Ishikawa (cell line): ENCODE measurements around the gene PVRIG.

Source experiments
- CEBPB ChIP-seq: IDR thresholded peaks from 2 replicates; pipeline ENCODE4 v1.6.1; 2012
- CREB1 ChIP-seq: IDR thresholded peaks from 2 replicates; pipeline ENCODE4 v1.6.1; 2012; ENCODE audit warnings: low read depth
- EGR1 ChIP-seq: IDR thresholded peaks from 2 replicates; pipeline ENCODE4 v1.6.1; 2012
- EP300 ChIP-seq: IDR thresholded peaks from 2 replicates; pipeline ENCODE4 v1.6.1; 2012; ENCODE audit warnings: borderline replicate concordance
- FOXM1 ChIP-seq: IDR thresholded peaks from 2 replicates; pipeline ENCODE4 v1.6.1; 2012; ENCODE audit warnings: low read depth, borderline replicate concordance
- NFIC ChIP-seq: IDR thresholded peaks from 2 replicates; pipeline ENCODE4 v1.6.1; 2012
- RAD21 ChIP-seq: IDR thresholded peaks from 2 replicates; pipeline ENCODE4 v1.6.1; 2012; ENCODE audit warnings: low read depth
- TAF1 ChIP-seq: IDR thresholded peaks from 2 replicates; pipeline ENCODE4 v1.6.1; 2012; ENCODE audit warnings: low read depth, mild to moderate bottlenecking
- TCF12 ChIP-seq: IDR thresholded peaks from 2 replicates; pipeline ENCODE4 v1.6.1; 2012; ENCODE audit warnings: low read depth
- TEAD4 ChIP-seq: IDR thresholded peaks from 2 replicates; pipeline ENCODE4 v1.6.1; 2012
- YY1 ChIP-seq: IDR thresholded peaks from 2 replicates; pipeline ENCODE4 v1.6.1; 2012; ENCODE audit warnings: low read depth
- ZBTB7A ChIP-seq: IDR thresholded peaks from 2 replicates; pipeline ENCODE4 v1.6.1; 2012; ENCODE audit warnings: low read depth
- TF ChIP-seq, protein P1 (sequence below): IDR thresholded peaks from 2 replicates; pipeline ENCODE4 v1.6.1; 2012
- TF ChIP-seq, protein P2 (sequence below): IDR thresholded peaks from 2 replicates; pipeline ENCODE4 v1.6.1; 2012
- TF ChIP-seq, protein P3 (sequence below): IDR thresholded peaks from 2 replicates; pipeline ENCODE4 v1.6.1; 2012; ENCODE audit warnings: low read depth, mild to moderate bottlenecking

PVRIG gene

DNA sequence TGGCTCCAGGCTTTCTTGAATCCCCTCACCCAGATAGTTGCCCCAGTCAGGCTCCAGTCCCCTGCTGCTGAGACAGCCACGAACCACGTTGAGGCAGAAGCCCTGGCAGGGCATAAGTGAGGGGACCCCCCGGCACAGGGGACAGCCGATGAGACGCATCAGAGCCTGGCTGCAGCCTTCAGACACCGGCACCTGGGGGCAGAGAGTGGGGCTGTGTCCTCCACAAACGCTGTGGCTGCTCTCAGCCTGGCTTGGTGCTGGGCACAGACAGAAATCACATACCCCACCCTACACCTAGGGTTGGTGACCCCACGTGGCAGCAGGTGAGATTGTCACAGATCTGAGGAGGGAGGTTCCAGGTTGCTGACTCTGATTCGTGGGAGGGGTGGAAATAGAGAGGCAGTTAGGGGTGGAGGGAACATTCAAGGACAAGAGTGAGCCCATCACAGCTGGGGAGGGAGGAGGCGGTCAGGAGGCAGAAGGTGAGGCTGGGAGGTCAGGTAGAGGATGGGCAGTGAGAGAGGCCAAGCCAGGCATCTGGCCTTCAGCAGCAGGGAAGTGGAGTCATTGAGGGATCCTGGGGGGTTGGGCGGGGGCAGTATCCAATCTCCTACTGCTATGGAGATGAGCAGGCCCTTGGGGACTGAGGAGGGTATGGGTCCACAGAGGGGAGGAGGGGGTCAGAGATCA is 45.8 kb upstream of the PVRIG start:
- no peak for TF ChIP-seq EGR1
- TF ChIP-seq TCF12: no peak
- TF ChIP-seq, protein P1, sequence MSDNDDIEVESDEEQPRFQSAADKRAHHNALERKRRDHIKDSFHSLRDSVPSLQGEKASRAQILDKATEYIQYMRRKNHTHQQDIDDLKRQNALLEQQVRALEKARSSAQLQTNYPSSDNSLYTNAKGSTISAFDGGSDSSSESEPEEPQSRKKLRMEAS: no peak

DNA sequence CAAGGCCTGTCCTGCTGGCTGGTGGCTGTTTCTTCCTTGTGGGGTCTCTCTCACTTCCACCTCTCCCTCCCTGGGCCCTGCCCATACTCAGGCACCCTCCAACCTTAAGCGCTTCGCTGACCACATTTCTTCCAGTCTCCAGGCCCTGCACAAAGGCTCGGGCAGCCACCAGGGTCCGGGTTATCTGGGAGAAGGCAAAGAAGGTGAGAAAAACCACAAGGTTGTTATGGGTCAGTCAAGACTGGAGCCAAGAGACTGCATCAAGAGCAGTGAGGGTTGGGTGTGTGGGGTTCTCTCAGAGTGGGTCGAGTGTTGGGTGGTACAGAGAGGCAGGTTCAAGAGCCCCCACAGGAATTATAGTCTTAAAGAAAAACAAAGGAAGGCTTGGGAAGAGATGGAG is 45.2 kb upstream of the PVRIG start:
- TF ChIP-seq ZBTB7A (no peak), TEAD4 (no peak), EP300 (no peak), FOXM1 (no peak), YY1 (no peak), TAF1 (no peak), EGR1 (no peak), RAD21 (no peak), TCF12 (no peak), CEBPB (no peak), NFIC (no peak), CREB1 (no peak)
- TF ChIP-seq, protein P1: no peak
- TF ChIP-seq, protein P2, sequence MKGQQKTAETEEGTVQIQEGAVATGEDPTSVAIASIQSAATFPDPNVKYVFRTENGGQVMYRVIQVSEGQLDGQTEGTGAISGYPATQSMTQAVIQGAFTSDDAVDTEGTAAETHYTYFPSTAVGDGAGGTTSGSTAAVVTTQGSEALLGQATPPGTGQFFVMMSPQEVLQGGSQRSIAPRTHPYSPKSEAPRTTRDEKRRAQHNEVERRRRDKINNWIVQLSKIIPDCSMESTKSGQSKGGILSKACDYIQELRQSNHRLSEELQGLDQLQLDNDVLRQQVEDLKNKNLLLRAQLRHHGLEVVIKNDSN: no peak
- TF ChIP-seq, protein P3, sequence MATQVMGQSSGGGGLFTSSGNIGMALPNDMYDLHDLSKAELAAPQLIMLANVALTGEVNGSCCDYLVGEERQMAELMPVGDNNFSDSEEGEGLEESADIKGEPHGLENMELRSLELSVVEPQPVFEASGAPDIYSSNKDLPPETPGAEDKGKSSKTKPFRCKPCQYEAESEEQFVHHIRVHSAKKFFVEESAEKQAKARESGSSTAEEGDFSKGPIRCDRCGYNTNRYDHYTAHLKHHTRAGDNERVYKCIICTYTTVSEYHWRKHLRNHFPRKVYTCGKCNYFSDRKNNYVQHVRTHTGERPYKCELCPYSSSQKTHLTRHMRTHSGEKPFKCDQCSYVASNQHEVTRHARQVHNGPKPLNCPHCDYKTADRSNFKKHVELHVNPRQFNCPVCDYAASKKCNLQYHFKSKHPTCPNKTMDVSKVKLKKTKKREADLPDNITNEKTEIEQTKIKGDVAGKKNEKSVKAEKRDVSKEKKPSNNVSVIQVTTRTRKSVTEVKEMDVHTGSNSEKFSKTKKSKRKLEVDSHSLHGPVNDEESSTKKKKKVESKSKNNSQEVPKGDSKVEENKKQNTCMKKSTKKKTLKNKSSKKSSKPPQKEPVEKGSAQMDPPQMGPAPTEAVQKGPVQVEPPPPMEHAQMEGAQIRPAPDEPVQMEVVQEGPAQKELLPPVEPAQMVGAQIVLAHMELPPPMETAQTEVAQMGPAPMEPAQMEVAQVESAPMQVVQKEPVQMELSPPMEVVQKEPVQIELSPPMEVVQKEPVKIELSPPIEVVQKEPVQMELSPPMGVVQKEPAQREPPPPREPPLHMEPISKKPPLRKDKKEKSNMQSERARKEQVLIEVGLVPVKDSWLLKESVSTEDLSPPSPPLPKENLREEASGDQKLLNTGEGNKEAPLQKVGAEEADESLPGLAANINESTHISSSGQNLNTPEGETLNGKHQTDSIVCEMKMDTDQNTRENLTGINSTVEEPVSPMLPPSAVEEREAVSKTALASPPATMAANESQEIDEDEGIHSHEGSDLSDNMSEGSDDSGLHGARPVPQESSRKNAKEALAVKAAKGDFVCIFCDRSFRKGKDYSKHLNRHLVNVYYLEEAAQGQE: no peak

DNA sequence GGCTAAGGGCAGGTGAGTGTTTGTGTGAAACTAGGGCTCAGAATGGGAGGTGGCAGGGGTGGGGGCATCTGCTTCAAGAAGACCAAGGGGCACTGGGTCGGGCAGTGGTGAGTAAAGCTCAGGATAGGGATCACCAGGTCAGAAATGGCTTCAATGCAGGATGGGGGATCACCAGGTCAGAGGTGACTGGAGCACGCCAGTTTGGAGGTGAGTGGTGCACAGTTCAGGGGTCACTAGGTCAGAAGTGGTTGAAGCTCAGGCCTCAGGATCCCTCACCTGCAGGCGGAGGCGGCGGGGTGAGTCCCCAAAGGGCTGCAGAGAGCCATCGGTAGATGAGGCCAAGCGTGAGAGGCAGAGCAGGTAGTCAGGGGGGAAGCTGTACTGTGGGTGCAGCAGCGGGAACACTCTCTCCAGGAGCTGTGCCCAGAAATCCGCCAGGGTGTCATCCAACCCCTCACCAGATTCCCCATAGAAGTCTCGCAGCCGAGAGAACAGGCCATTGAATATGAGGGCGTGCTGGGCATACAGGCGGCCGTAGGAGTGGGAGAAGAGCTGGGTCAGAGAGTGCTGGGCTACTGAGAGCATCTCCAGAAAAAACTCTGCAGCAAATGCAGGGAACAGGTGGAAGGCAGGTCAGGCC is 44.3 kb upstream of the PVRIG start:
- TF ChIP-seq, protein P3: no peak
- TF ChIP-seq EGR1 (no peak), CEBPB (no peak), FOXM1 (no peak), YY1 (no peak), ZBTB7A (no peak), TEAD4 (no peak), EP300 (no peak), CREB1 (no peak)
- TF ChIP-seq, protein P1: no peak

DNA sequence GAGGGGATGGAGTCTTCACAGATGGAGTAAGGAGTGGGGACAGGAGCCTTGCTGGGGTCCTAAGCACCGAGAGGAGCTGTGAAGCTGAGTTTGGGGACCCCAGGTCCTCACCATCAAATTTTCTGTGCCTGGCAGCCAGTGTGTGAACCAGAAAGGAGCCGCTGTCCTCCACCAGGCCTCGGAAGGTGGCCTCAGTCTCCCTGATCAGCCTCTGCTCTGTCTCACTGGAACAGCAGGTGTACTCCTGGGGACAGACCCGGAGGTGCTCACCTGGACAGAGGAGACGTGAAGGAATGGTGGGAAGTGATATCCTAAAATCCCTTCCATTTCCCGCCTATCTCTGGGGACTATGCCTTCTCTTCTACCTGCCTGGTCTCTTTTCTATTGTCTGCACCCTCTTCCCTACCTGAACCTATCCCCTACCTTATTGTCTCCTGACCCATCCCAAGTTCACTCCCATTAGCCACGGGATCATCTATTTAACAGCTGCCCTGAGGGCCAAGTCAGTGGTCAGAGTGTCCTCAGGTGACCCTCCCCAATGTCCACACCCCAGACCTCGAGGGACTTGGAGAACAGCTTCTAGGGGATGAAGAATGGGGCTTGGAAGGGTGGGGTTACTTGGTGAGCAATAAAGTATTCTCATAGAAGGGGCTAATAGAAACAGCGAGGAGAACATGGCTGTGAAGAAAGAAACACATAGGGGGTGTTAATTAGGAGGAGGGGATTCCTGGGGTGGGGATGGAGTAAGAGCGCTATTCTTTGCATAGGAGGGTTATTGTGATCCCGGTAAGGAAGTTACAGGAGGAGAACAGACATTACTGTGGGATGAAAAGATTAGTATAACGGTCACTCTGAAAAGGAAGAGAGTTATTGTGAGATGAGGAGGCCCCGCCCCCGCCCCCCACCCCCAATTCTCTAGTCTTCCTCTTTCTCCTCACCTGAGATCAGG is 43.4 kb upstream of the PVRIG start:
- TF ChIP-seq CREB1 (no peak), EGR1 (no peak), CEBPB (no peak), ZBTB7A (no peak), TEAD4 (no peak), TCF12 (no peak), NFIC (no peak), RAD21 (no peak), TAF1 (no peak), FOXM1 (no peak), EP300 (no peak), YY1 (no peak)
- TF ChIP-seq, protein P2: no peak
- TF ChIP-seq, protein P1: no peak
- TF ChIP-seq, protein P3: no peak
